ENCODE results near the gene FLT3.

DNA sequence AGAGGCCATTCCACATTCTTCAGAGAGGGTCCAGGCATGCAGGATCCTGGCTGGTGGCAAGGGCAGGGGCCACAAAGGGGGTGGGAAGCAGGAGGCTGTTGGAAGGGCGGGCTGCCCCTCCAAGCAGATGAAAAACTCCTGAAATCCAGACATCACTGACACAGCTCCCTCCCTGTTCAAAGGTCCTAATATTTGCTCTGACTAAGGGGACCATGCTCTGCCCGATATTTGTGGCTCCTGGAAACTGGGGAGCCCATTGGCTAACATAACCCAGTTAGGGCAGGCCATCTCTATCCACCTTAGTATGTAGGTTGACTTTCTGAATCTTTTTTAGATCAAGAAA, 127.9 kb downstream of the FLT3 start:
- TF ChIP-seq POLR2AphosphoS5 (IDR thresholded peaks at IDR 0.05; ENCODE audit: insufficient read depth in 1 of 2, low read depth in 1 of 2) (no peak), CTCF (IDR thresholded peaks at IDR 0.05) (no peak), POLR2A (IDR thresholded peaks at IDR 0.05) (no peak)
